ENCODE measurements around the gene DUSP5. TPM values are rescaled to one million over a fixed set of nuclear protein-coding genes. Genes with fewer than 3 reads are reported as not detected.
A peak's percentile ranks its signal among the peaks of the same experiment; 100 is the strongest.

The DUSP5 gene, protein sequence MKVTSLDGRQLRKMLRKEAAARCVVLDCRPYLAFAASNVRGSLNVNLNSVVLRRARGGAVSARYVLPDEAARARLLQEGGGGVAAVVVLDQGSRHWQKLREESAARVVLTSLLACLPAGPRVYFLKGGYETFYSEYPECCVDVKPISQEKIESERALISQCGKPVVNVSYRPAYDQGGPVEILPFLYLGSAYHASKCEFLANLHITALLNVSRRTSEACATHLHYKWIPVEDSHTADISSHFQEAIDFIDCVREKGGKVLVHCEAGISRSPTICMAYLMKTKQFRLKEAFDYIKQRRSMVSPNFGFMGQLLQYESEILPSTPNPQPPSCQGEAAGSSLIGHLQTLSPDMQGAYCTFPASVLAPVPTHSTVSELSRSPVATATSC
- polyA plus RNA-seq (ENCODE audit: low read depth in 6 of 6), result 10 to 100 TPM in 5 of 6 donors, 1 to 10 TPM in 1; 6.0 to 29.7 (median 22.6) TPM

DNA sequence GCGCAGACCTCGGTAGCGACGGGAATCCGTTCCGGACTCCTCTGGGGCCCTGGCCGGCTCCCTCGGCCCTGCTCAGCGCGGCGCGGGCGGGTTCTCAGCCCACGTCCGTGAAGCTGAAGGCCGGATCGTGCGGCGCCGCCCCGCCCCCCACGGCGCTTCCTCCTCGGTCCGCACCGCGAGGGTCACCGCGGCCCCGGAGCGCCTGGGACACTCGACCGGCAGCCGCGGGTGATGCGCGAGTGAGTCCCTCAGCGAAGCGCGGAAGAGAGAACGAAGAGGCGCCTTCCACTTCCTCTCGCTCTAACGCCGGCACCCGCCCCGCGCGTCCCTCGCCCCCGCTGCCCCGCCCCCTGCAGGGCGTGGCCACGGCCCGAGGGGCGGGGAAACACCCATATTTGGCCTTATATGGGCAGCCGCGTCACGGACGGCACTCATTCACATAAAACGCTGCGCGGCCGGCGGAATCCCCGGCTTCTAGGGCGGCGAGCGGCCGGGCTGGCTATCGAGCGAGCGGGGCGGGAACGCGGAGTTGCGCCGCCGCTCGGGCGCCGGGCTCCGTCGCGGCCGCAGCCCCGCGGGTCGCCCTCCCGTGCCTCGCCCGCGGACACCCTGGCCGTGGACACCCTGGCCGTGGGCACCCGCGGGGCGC lies at the start of gene DUSP5:
Gene DUSP5, plus strand, starts transcription at position 470 of the 649 bp plus-strand sequence. CDS start 215 bp downstream, outside the sequence.
- H3K4me1 Mint-ChIP-seq, result peaks cover 45 to 69% (median 54%) of the 10 kb centered on the region in 3 donors
- H3K4me3 Mint-ChIP-seq, result peak within 1 kb of the TSS; percentile 79 to 94 (median 92)
- ATAC-seq (ENCODE audit: low read depth in 2 of 2), result peak; percentile 80 to 85
- H3K9me3 Mint-ChIP-seq, result no peaks in the 10 kb centered on the region
- H3K36me3 Mint-ChIP-seq, result no peaks in the 10 kb centered on the region
- peak; percentile 98 for DNase-seq
- peak within 1 kb of the TSS; percentile 87 to 99 (median 97) for H3K27ac Mint-ChIP-seq
- peaks cover 0 to 9% (median 5%) of the 10 kb centered on the region in 3 donors for H3K27me3 Mint-ChIP-seq

DNA sequence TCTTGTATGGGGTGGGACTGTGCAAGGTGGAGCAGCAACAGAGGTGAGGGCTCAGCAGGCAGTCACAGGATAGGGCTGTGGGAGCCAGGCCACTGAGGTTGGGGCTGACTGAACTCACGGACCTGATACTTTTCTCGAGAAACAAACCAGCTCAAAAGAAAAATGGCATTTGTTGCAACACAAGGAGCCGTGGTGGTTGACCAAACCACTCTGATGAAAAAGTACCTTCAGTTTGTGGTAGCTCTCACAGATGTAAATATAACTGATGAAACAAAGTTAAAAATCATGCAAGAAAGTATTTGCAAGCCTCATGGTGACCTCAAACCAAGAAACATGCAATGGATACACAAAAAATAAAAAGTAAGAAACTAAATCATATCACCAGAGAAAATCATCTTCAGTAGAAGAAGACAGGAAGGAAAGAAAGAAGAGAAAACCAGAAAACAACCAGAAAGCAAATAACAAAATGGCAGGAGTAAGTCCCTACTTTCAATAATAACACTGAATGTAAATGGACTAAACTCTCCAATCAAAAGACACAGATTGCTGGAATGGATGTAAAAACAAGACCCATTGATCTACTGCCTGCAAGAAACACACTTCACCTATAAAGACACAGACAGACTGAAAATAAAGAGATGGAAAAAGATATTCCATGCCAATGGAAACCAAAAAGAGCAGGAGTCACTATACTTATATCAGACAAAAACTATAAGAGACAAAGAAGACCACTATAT lies 48.9 kb upstream of the DUSP5 start:
- ATAC-seq (ENCODE audit: low read depth in 2 of 2) (no peak), DNase-seq (no peak)
- peaks cover 0 to 3% (median 0%) of the 10 kb centered on the region in 7 donors for H3K9me3 Mint-ChIP-seq
- no peak overlapping the region for H3K27ac Mint-ChIP-seq
- H3K4me1 Mint-ChIP-seq, result peaks cover 3 to 16% (median 8%) of the 10 kb centered on the region in 3 donors
- no peak overlapping the region for H3K4me3 Mint-ChIP-seq
- H3K27me3 Mint-ChIP-seq, result peaks cover 0 to 17% (median 17%) of the 10 kb centered on the region in 3 donors
- H3K36me3 Mint-ChIP-seq, result peaks cover 0 to 13% of the 10 kb centered on the region in 2 donors

DNA sequence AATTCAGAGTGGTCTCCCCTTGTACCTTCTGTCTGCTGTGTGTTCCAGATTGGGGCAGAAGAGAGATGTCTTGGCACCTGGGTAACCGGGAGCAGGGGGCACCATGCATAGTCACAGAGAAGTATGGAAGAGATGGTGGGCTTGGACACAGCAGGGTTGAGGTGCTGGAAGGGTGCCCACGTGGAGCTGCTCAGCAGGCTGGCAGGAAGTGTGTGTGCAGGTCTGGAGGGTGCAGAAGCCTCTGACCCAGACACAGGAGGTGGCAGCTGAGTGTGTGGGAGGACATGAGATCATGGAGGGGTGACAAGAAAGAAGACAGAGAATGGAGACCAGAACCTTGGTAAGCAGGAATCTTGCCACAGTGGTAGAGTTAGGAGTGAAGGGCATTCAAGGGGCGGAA lies 42.3 kb upstream of the DUSP5 start:
- no peak for ATAC-seq (ENCODE audit: low read depth in 2 of 2)
- Mint-ChIP-seq H3K27me3 (no peaks in the 10 kb centered on the region), H3K4me1 (peaks cover 51 to 59% (median 58%) of the 10 kb centered on the region in 3 donors), H3K4me3 (peak overlapping the region in 6 of 8 donors; percentile 2 to 74 (median 55)), H3K36me3 (no peaks in the 10 kb centered on the region), H3K9me3 (no peaks in the 10 kb centered on the region), H3K27ac (peak overlapping the region in 5 of 6 donors; percentile 57 to 94 (median 70))
- DNase-seq, result no peak

DNA sequence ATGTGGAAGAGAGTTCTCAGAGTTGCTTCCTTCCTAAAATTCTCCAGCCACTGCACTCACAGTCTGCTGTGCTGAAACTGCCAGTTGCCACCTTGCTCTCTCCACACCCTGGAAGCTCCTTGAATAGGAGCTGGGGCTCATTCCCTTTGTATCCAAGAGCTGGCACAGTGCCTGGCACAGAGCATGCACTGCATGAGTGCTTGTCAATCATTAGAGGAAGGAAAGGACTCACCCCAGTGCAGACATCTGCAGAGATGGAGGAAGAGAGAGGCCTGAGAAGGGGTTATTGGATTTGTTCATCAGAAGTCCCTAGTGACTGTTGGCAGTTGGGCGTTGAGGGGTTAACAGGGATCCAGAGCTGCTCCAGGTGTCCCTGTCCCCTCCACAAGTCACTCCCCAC lies 41.7 kb upstream of the DUSP5 start:
- Mint-ChIP-seq H3K4me3 (peak overlapping the region in 6 of 8 donors; percentile 55 to 87 (median 70)), H3K27me3 (no peaks in the 10 kb centered on the region), H3K36me3 (no peaks in the 10 kb centered on the region), H3K27ac (peak overlapping the region in 5 of 6 donors; percentile 67 to 94 (median 87)), H3K4me1 (peaks cover 57 to 65% (median 64%) of the 10 kb centered on the region in 3 donors), H3K9me3 (no peaks in the 10 kb centered on the region)
- ATAC-seq (ENCODE audit: low read depth in 2 of 2) (no peak), DNase-seq (no peak)

DNA sequence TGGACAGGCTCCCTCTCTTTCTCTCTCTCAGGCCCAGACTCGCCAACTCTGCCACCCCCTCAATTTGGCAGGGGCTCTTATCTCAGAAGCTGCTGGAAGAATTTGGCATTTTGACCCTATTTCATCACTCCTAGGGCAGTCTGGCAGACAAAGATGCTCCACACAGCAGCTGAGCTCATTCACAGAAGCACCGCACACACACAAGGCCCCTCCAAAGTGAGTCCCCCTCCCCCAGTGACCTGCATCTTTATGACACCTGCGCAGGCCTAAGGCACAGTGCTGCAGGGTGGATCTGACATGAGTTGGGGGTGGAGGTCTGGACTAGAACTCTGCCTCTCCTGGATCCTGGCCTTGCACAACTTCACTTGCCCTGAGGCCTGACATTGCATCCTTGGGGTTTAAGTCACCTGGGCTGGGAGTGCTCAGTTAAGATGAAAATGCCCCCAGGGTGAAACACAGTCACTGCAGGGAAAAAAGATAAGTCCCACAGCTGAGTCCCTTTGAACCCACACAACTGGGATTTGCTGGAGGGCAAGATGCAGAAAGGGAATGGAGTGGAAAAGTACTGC lies 41.1 kb upstream of the DUSP5 start:
- peak overlapping the region in 5 of 8 donors; percentile 32 to 94 (median 74) for H3K4me3 Mint-ChIP-seq
- peaks cover 58 to 71% (median 69%) of the 10 kb centered on the region in 3 donors for H3K4me1 Mint-ChIP-seq
- H3K27me3 Mint-ChIP-seq, result no peaks in the 10 kb centered on the region
- no peaks in the 10 kb centered on the region for H3K36me3 Mint-ChIP-seq
- peak overlapping the region; percentile 56 to 94 (median 76) for H3K27ac Mint-ChIP-seq
- DNase-seq, result no peak
- ATAC-seq (ENCODE audit: low read depth in 2 of 2), result no peak
- H3K9me3 Mint-ChIP-seq, result no peaks in the 10 kb centered on the region

DNA sequence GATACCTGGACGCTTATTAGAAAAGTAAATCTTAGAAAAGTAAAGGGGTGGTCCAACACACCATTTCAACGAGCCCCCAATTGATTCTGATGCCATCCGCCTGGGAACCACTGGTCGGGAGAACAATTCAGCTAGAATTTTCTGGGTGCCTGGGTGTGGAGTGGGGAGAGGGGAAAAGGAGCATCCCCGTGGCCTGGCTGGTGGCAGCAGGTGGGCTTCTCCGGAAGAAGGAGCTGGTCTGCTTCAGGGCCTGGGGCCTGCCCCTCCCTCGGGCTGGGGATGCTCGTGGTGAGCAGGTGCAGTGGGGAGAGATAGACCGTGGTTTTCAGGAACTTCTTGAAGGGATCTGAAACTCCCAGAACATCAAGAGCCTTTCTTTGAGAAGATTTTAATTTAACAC lies 39.9 kb upstream of the DUSP5 start:
- ATAC-seq (ENCODE audit: low read depth in 2 of 2) (peak; percentile 77 to 79), DNase-seq (peak; percentile 77)
- peaks cover 68 to 80% (median 80%) of the 10 kb centered on the region in 3 donors for H3K4me1 Mint-ChIP-seq
- no peaks in the 10 kb centered on the region for H3K36me3 Mint-ChIP-seq
- H3K27ac Mint-ChIP-seq, result peak overlapping the region; percentile 85 to 99 (median 96)
- no peaks in the 10 kb centered on the region for H3K9me3 Mint-ChIP-seq
- peaks cover 0 to 4% (median 0%) of the 10 kb centered on the region in 3 donors for H3K27me3 Mint-ChIP-seq
- H3K4me3 Mint-ChIP-seq, result peak overlapping the region; percentile 22 to 94 (median 80)

DNA sequence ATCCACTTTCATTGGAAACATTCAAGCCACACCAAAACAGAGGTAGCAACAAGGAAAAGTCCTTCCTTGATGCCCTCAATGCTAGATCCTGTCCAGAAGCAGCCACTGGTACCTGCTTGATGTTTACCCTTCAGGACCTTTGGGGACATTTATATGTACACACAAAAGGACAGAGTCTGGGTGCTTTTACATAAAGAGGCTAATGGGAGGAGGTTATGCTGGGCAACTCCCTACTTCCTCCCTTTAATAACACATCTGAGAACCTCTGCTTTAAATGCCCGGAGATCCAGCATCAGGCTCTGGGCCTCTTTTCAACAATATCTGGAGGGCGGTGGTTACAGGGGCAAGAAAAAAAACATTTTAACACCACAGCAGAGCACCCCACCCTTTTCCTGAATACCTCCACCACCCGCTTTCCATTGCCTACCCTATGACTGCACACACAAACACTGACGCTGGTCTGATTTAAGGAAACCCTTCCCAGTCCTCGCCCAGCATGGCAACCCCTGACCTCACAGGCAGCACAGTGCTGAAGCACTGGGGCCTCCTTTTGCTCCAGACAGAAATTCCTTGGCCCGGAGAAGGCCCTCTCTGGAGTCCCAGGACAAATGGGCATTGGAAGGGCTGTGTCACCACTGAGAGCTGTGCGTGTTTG lies 39.3 kb upstream of the DUSP5 start:
- Mint-ChIP-seq H3K4me3 (peak overlapping the region; percentile 22 to 94 (median 86)), H3K27ac (peak overlapping the region; percentile 85 to 99 (median 96)), H3K9me3 (no peaks in the 10 kb centered on the region), H3K27me3 (peaks cover 0 to 4% (median 0%) of the 10 kb centered on the region in 3 donors), H3K36me3 (no peaks in the 10 kb centered on the region), H3K4me1 (peaks cover 68 to 81% (median 80%) of the 10 kb centered on the region in 3 donors)
- peak; percentile 51 for DNase-seq
- ATAC-seq (ENCODE audit: low read depth in 2 of 2), result peak; percentile 66 to 67

DNA sequence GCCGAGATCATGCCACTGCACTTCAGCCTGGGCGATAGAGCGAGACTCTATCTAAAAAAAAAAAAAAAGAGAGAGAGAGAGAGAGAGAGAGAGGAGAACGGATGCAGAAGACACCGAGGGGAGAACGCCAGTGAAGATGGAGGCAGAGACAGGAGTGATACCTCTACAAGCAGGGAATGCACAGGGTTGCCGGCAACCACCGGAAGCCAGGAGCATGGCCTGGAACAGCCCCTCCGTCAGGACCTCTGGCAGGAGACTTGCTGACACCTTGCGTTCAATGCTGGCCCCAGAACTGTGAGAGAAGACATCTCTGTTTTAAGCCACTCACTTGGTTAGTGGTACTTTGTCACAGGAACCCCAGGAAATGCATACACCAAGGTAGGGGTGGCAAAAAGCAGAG lies 38.1 kb upstream of the DUSP5 start:
- no peak for ATAC-seq (ENCODE audit: low read depth in 2 of 2)
- no peak for DNase-seq
- no peaks in the 10 kb centered on the region for H3K9me3 Mint-ChIP-seq
- H3K36me3 Mint-ChIP-seq, result no peaks in the 10 kb centered on the region
- H3K27ac Mint-ChIP-seq, result peak overlapping the region; percentile 85 to 99 (median 96)
- peaks cover 0 to 4% (median 0%) of the 10 kb centered on the region in 3 donors for H3K27me3 Mint-ChIP-seq
- H3K4me3 Mint-ChIP-seq, result peak overlapping the region; percentile 50 to 94 (median 80)
- peaks cover 71 to 85% (median 85%) of the 10 kb centered on the region in 3 donors for H3K4me1 Mint-ChIP-seq

DNA sequence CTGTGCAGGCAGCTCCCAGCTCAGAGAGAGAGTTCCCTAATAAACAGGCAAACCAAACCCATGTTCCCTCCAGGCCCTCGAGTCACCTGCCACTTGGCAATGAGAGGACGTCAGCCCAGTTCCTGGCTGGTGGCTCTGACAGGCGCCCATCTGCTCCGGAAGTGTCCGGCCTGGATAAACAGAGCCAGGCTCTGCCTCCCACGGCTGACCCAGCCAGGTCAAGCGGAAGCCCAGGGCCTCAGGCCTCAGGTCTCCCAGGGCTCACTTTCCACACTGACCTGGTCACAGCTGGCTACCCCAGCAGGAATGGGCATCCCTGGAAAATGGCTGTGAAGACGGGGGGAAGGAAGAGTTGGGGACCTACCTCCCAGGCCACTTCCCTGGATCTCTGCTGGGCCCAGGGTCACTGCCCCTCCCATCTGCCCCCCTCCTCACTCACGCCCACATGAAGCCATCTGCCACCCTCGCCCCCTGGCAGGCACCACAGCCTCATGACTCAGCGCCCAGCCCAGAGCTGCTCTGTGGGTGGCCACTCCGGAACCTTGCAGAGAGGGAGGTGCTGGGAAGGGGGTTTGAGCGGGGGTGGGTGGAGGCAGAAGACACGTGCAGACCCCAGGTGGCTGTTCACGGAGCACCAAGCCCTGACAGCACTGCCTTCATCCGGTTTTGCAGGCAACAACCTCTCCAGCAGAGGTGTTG lies 37.4 kb upstream of the DUSP5 start:
- ATAC-seq (ENCODE audit: low read depth in 2 of 2), result peak; percentile 51
- Mint-ChIP-seq H3K36me3 (no peaks in the 10 kb centered on the region), H3K27ac (peak overlapping the region; percentile 58 to 98 (median 86)), H3K9me3 (no peaks in the 10 kb centered on the region), H3K27me3 (peaks cover 0 to 4% (median 0%) of the 10 kb centered on the region in 3 donors), H3K4me3 (peak overlapping the region; percentile 3 to 85 (median 74)), H3K4me1 (peaks cover 74 to 81% (median 80%) of the 10 kb centered on the region in 3 donors)
- peak; percentile 64 for DNase-seq

DNA sequence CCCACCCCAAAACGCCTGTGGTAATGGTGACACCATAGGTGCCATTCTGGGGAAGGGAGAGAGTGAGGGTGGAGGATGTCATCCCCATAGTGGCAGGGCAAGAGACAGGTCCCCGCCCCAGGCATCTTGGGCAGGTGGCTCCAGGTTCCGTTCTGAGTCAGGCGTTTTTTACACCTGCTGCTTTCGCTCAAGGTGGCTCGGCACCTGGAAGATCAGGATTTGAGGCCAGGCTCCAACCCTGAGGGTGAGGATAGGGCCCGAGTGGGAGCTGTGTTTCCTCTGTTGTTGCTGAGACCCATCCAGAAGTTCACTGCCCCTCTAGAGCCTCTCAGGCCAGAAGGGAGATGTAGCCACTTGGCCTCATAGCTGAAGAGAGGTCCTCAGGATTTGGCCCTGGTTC lies 36.6 kb upstream of the DUSP5 start:
- H3K27ac Mint-ChIP-seq, result peak overlapping the region in 4 of 6 donors; percentile 58 to 98 (median 84)
- H3K4me3 Mint-ChIP-seq, result peak overlapping the region in 6 of 8 donors; percentile 53 to 85 (median 74)
- DNase-seq (no peak), ATAC-seq (ENCODE audit: low read depth in 2 of 2) (no peak)
- peaks cover 65 to 72% (median 72%) of the 10 kb centered on the region in 3 donors for H3K4me1 Mint-ChIP-seq
- peaks cover 0 to 4% (median 0%) of the 10 kb centered on the region in 3 donors for H3K27me3 Mint-ChIP-seq
- H3K36me3 Mint-ChIP-seq, result no peaks in the 10 kb centered on the region
- H3K9me3 Mint-ChIP-seq, result no peaks in the 10 kb centered on the region

DNA sequence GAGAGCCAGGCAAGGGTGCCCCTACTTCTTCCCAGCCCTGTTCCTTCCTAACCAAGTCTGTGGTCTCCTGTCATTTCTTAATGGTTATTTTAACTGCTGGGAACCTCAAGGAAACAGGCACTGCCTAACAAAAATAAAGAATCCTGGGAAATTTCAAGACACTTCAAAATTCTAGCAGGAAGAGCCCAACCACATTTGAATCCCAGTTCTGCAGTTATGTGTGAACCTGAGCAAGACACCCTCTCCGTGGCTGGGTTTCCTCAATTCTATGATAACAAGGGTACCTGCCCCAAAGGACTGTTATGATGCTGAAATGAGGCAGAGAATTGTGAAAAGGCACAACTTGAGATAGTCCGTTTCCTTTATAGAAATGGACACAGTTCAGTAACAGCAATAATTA lies 36.2 kb upstream of the DUSP5 start:
- Mint-ChIP-seq H3K9me3 (no peaks in the 10 kb centered on the region), H3K4me1 (peaks cover 61 to 68% (median 67%) of the 10 kb centered on the region in 3 donors), H3K27ac (peak overlapping the region in 1 of 6 donors; percentile 75), H3K4me3 (peak overlapping the region in 5 of 8 donors; percentile 6 to 57 (median 37)), H3K36me3 (no peaks in the 10 kb centered on the region), H3K27me3 (peaks cover 0 to 4% (median 0%) of the 10 kb centered on the region in 3 donors)
- no peak for ATAC-seq (ENCODE audit: low read depth in 2 of 2)
- DNase-seq, result no peak

All from naive B cell (primary cell).